Panc1 (cell line): ENCODE results near the gene ITGA11. TPM values are rescaled to one million over a fixed set of nuclear protein-coding genes. Genes with fewer than 3 reads are reported as not detected.

Experiments
- ATAC-seq: fragments of 200-7000 bp; cut with Tn5 transposase; 2 replicates; pipeline ENCODE4 v1.9.1; 2020; ENCODE audit warnings: mild to moderate bottlenecking, moderate library complexity
- BruUV-seq: library from RNA; stranded (reverse); fragments of 400-500 nt; replicated peaks from 2 replicates; lab custom pipeline; 2021; lab: Mats Ljungman, UMichigan
- CTCF ChIA-PET: fragments of 300-600 bp; sonication (Branson Sonifier 250); formaldehyde crosslinking; loops from one replicate; lab custom pipeline; 2022; ENCODE audit warnings: antibody characterized with exemption; lab: Charles Lee
- POLR2A ChIA-PET: fragments of 300-600 bp; sonication (Branson Sonifier 250); formaldehyde crosslinking; loops from one replicate; lab custom pipeline; 2022; ENCODE audit warnings: antibody characterized with exemption; lab: Charles Lee
- DNase-seq: peaks from one replicate; pipeline ENCODE4 v3.0.0-alpha.2; 2010; ENCODE audit warnings: low read depth, low spot score
- H3K27ac ChIP-seq: 2 replicates; pipeline ENCODE4 v1.5.1; 2011; ENCODE audit warnings: mild to moderate bottlenecking, low read length, inconsistent platforms
- H3K27me3 ChIP-seq: fragments of 200-500 bp; sonication (Bioruptor generic); 2 replicates; pipeline ENCODE4 v1.6.0; 2014; ENCODE audit warnings: low read length, inconsistent platforms; ENCODE audit not compliant: control insufficient read depth, insufficient read depth
- H3K36me3 ChIP-seq: fragments of 200-500 bp; sonication (Bioruptor generic); 2 replicates; pipeline ENCODE4 v1.5.1; 2014; ENCODE audit warnings: inconsistent platforms, mild to moderate bottlenecking, low read length, moderate library complexity; ENCODE audit not compliant: control insufficient read depth, insufficient read depth
- H3K4me1 ChIP-seq: 2 replicates; pipeline ENCODE4 v1.5.1; 2011; ENCODE audit warnings: inconsistent platforms, mild to moderate bottlenecking, low read length, moderate library complexity; ENCODE audit not compliant: control insufficient read depth, insufficient read depth
- H3K4me3 ChIP-seq, 2 experiments: 2 replicates each; pipeline ENCODE4 v1.5.1; 2011 to 2012; ENCODE audit warnings: low read depth in 2 of 2, low read length in 2 of 2, mild to moderate bottlenecking in 2 of 2, inconsistent platforms in 1 of 2, moderate library complexity in 1 of 2
- H3K9me3 ChIP-seq: fragments of 200-500 bp; sonication (Bioruptor generic); 2 replicates; pipeline ENCODE4 v1.5.1; 2014; ENCODE audit warnings: low read depth, mild to moderate bottlenecking, inconsistent platforms, low read length, moderate library complexity; ENCODE audit not compliant: control insufficient read depth, insufficient read depth
- CTCF ChIP-seq: fragments of 450-650 bp; IDR thresholded peaks from 2 replicates; pipeline ENCODE4 v1.5.1; 2017; ENCODE audit warnings: mild to moderate bottlenecking
- POLR2AphosphoS5 ChIP-seq: IDR thresholded peaks from 2 replicates; pipeline ENCODE4 v1.6.1; 2012; ENCODE audit warnings: mild to moderate bottlenecking, low read depth, low read length, moderate library complexity
- REST ChIP-seq, 2 experiments: IDR thresholded peaks; 2 replicates each; pipeline ENCODE4 v1.6.1; 2011 to 2012; ENCODE audit warnings: low read depth in 2 of 2, control low read depth in 1 of 2, low read length in 1 of 2, mild to moderate bottlenecking in 1 of 2, moderate library complexity in 1 of 2; ENCODE audit not compliant: insufficient read depth in 1 of 2
- SIN3A ChIP-seq: IDR thresholded peaks from 2 replicates; pipeline ENCODE4 v1.6.1; 2012; ENCODE audit warnings: low read depth, mild to moderate bottlenecking, low read length, moderate library complexity, borderline replicate concordance; ENCODE audit not compliant: insufficient read depth
- TCF7L2 ChIP-seq: IDR thresholded peaks from 2 replicates; pipeline ENCODE4 v1.6.1; 2011; ENCODE audit warnings: mild to moderate bottlenecking, low read depth, low read length, inconsistent platforms
- in situ Hi-C: cut with HindIII; loops from 2 replicates; pipeline ENCODE4 v1.10.0; 2016; ENCODE audit warnings: low sequenced_read_pairs, low pct_unique_long_range_greater_than_20kb
- intact Hi-C: fragments of 100-400 bp; cut with micrococcal nuclease; formaldehyde crosslinking; loops from one replicate; pipeline ENCODE4 v1.10.0; 2022; ENCODE audit not compliant: unreplicated experiment
- total RNA-seq: library from RNA; stranded (reverse); gene quantifications from one replicate; pipeline ENCODE4 v1.2.1, GENCODE V29; 2021; ENCODE audit not compliant: unreplicated experiment

ITGA11 gene
- total RNA-seq, 1 experiment from 2014 or later, result 0.28 TPM

GRCh38 chr15:68417051-68417450 lies 14.9 kb downstream of the ITGA11 start:
- BruUV-seq, result no TSS peak
- ChIA-PET CTCF (no interaction called here), POLR2A (no interaction called here)
- in situ Hi-C loops (no loop called here), intact Hi-C loops (no loop called here)
- Histone ChIP-seq H3K4me1 (no peaks in the 10 kb centered on the region), H3K9me3 (no peaks in the 10 kb centered on the region), H3K27me3 (no peaks in the 10 kb centered on the region), H3K4me3 (no peak overlapping the region), H3K36me3 (no peaks in the 10 kb centered on the region), H3K27ac (no peak overlapping the region)
- ATAC-seq, result no peak
- no peak for TF ChIP-seq REST (IDR thresholded peaks at IDR 0.05; ENCODE audit: insufficient read depth in 1 of 2, low read depth in 2 of 2, low read length in 1 of 2)
- TF ChIP-seq SIN3A, result no peak
- no peak for TF ChIP-seq CTCF
- no peak for TF ChIP-seq POLR2AphosphoS5
- TF ChIP-seq TCF7L2, result no peak
- DNase-seq, result no peak

GRCh38 chr15:68416158-68416535 lies 15.8 kb downstream of the ITGA11 start:
- in situ Hi-C loops, result no loop called here
- ATAC-seq (no peak), DNase-seq (no peak)
- Histone ChIP-seq H3K36me3 (no peaks in the 10 kb centered on the region), H3K27ac (no peak overlapping the region), H3K4me1 (no peaks in the 10 kb centered on the region), H3K9me3 (no peaks in the 10 kb centered on the region), H3K27me3 (no peaks in the 10 kb centered on the region), H3K4me3 (no peak overlapping the region)
- no TSS peak for BruUV-seq
- TF ChIP-seq POLR2AphosphoS5 (no peak), TCF7L2 (no peak), CTCF (no peak), REST (IDR thresholded peaks at IDR 0.05; ENCODE audit: insufficient read depth in 1 of 2, low read depth in 2 of 2, low read length in 1 of 2) (no peak), SIN3A (no peak)
- ChIA-PET CTCF (no interaction called here), POLR2A (no interaction called here)
- intact Hi-C loops, result no loop called here
